OCI-LY7 (cell line): Measurements from ENCODE around the gene GPC2. TPM values are rescaled to one million over a fixed set of nuclear protein-coding genes. Genes with fewer than 3 reads are reported as not detected.

ENCODE experiments used
- BruUV-seq: library from RNA; stranded (reverse); fragments of 400-500 nt; replicated peaks from 2 replicates; lab custom pipeline; 2021; lab: Mats Ljungman, UMichigan
- CTCF ChIA-PET: fragments of 300-600 bp; sonication (Branson Sonifier 250); formaldehyde crosslinking; loops from one replicate; lab custom pipeline; 2022; ENCODE audit warnings: antibody characterized with exemption; ENCODE audit not compliant: unreplicated experiment; lab: Charles Lee
- POLR2A ChIA-PET: fragments of 300-600 bp; sonication (Branson Sonifier 250); formaldehyde crosslinking; loops from one replicate; lab custom pipeline; 2022; ENCODE audit warnings: antibody characterized with exemption; lab: Charles Lee
- DNase-seq: peaks from one replicate; pipeline ENCODE4 v3.0.0-alpha.2; 2015; ENCODE audit warnings: low spot score
- H2AFZ ChIP-seq: fragments of 200-600 bp; sonication (generic), shearing (Covaris generic); 2 replicates; pipeline ENCODE4 v1.6.1; 2014; ENCODE audit warnings: mild to moderate bottlenecking, antibody characterized with exemption, low read length, moderate library complexity
- H3K27ac ChIP-seq: fragments of 200-600 bp; sonication (generic); 2 replicates; pipeline ENCODE4 v1.5.1; 2014; ENCODE audit warnings: mixed run types, low read depth, mild to moderate bottlenecking, moderate library complexity, low read length, inconsistent platforms; ENCODE audit not compliant: poor library complexity, severe bottlenecking
- H3K36me3 ChIP-seq: fragments of 200-600 bp; sonication (generic); 2 replicates; pipeline ENCODE4 v1.6.1; 2014; ENCODE audit warnings: mild to moderate bottlenecking, antibody characterized with exemption, low read length, moderate library complexity, mixed read lengths; ENCODE audit not compliant: insufficient read depth
- H3K4me1 ChIP-seq: fragments of 200-600 bp; sonication (generic); 2 replicates; pipeline ENCODE4 v1.5.1; 2014; ENCODE audit warnings: mild to moderate bottlenecking, low read length; ENCODE audit not compliant: insufficient read depth, poor library complexity, severe bottlenecking
- H3K4me2 ChIP-seq: fragments of 200-600 bp; sonication (generic); 2 replicates; pipeline ENCODE4 v1.6.1; 2014; ENCODE audit warnings: mild to moderate bottlenecking, low read length
- H3K4me3 ChIP-seq: fragments of 200-600 bp; sonication (generic); 2 replicates; pipeline ENCODE4 v1.5.1; 2014; ENCODE audit warnings: mild to moderate bottlenecking, low read depth, low read length; ENCODE audit not compliant: poor library complexity, severe bottlenecking
- H3K79me2 ChIP-seq: fragments of 200-600 bp; sonication (generic); 2 replicates; pipeline ENCODE4 v1.6.1; 2016; ENCODE audit warnings: low read depth, mild to moderate bottlenecking, low read length, moderate library complexity, mixed read lengths; ENCODE audit not compliant: insufficient read depth
- H3K9me2 ChIP-seq: fragments of 200-600 bp; sonication (generic); 2 replicates; pipeline ENCODE4 v1.6.1; 2016; ENCODE audit warnings: mild to moderate bottlenecking, low read length, mixed read lengths; ENCODE audit not compliant: insufficient read depth
- H3K9me3 ChIP-seq: fragments of 200-600 bp; sonication (generic); 2 replicates; pipeline ENCODE4 v1.6.1; 2014; ENCODE audit warnings: mild to moderate bottlenecking, mixed run types, low read length, mixed read lengths
- H4K20me1 ChIP-seq: fragments of 200-600 bp; sonication (generic); 2 replicates; pipeline ENCODE4 v1.6.1; 2014; ENCODE audit warnings: mild to moderate bottlenecking, antibody characterized with exemption, low read length, moderate library complexity, mixed read lengths; ENCODE audit not compliant: insufficient read depth
- EZH2phosphoT487 ChIP-seq: fragments of 200-600 bp; sonication (generic); IDR thresholded peaks from 2 replicates; pipeline ENCODE4 v1.6.1; 2018; ENCODE audit warnings: low read depth, borderline replicate concordance, mild to moderate bottlenecking, mixed run types, antibody characterized with exemption, low read length, moderate library complexity, mixed read lengths
- intact Hi-C: fragments of 100-400 bp; cut with micrococcal nuclease; formaldehyde crosslinking; loops from one replicate; pipeline ENCODE4 v1.10.0; 2022; ENCODE audit not compliant: unreplicated experiment
- total RNA-seq, 2 experiments: library from RNA; depleted of rRNA in 1 of 2; stranded (reverse); fragments of >200 nt in 1 of 2; shearing (Covaris generic) in 1 of 2; gene quantifications; 2 replicates each; pipeline ENCODE4 v1.2.3, GENCODE V29; 2014 to 2022
- TF ChIP-seq, protein P1 (sequence below): fragments of 200-600 bp; sonication (generic); conservative IDR thresholded peaks from 2 replicates; pipeline ENCODE4 v1.5.1; 2014; ENCODE audit warnings: mild to moderate bottlenecking, antibody characterized with exemption, low read length, moderate library complexity, mixed read lengths

Gene GPC2
- total RNA-seq, 2 experiments from 2014 or later: 20.2 to 23.2 TPM

DNA sequence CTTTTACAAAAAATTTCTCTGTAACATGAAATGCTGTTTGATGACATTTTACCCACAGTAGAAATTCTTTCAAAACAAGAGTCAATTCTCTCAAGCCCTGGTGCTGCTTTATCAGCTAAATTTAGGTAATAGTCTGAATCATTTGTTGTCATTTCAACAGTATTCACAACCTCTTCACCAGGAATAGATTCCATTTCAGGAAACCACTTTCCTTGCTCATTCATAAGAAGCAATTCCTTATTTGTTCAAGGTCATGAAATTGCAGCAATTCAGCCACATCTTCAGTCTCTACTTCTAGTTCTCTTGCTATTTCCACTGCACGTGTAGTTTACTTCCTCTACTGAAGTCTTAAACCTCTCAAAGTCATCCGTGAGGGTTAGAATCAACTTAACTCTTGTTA lies 14.6 kb upstream of the GPC2 start:
- TF ChIP-seq, protein P1, sequence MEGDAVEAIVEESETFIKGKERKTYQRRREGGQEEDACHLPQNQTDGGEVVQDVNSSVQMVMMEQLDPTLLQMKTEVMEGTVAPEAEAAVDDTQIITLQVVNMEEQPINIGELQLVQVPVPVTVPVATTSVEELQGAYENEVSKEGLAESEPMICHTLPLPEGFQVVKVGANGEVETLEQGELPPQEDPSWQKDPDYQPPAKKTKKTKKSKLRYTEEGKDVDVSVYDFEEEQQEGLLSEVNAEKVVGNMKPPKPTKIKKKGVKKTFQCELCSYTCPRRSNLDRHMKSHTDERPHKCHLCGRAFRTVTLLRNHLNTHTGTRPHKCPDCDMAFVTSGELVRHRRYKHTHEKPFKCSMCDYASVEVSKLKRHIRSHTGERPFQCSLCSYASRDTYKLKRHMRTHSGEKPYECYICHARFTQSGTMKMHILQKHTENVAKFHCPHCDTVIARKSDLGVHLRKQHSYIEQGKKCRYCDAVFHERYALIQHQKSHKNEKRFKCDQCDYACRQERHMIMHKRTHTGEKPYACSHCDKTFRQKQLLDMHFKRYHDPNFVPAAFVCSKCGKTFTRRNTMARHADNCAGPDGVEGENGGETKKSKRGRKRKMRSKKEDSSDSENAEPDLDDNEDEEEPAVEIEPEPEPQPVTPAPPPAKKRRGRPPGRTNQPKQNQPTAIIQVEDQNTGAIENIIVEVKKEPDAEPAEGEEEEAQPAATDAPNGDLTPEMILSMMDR: no peak; the same call in 1 of the 2 replicates
- TF ChIP-seq EZH2phosphoT487: no peak
- intact Hi-C loops: no loop called here
- H3K4me3 ChIP-seq: no peak overlapping the region
- no peaks in the 10 kb centered on the region for H3K36me3 ChIP-seq
- H3K4me2 ChIP-seq: peak overlapping the region; percentile 72
- H3K27ac ChIP-seq: peak overlapping the region; percentile 95
- POLR2A ChIA-PET: interaction anchor here (1.2 to 3.8 kb wide), 4 partner anchors 8 to 51 kb away, joined by 3 to 13 read pairs (median 8); no protein-coding TSS in a partner anchor
- H4K20me1 ChIP-seq: no peaks in the 10 kb centered on the region
- no TSS peak for BruUV-seq
- CTCF ChIA-PET: no interaction called here
- no peaks in the 10 kb centered on the region for H3K9me2 ChIP-seq
- peaks cover 81% of the 10 kb centered on the region for H3K4me1 ChIP-seq
- peak; percentile 59 for DNase-seq
- H3K9me3 ChIP-seq: no peaks in the 10 kb centered on the region
- no peaks in the 10 kb centered on the region for H3K79me2 ChIP-seq
- peak overlapping the region; percentile 53; the same call in 1 of the 2 replicates for H2AFZ ChIP-seq

DNA sequence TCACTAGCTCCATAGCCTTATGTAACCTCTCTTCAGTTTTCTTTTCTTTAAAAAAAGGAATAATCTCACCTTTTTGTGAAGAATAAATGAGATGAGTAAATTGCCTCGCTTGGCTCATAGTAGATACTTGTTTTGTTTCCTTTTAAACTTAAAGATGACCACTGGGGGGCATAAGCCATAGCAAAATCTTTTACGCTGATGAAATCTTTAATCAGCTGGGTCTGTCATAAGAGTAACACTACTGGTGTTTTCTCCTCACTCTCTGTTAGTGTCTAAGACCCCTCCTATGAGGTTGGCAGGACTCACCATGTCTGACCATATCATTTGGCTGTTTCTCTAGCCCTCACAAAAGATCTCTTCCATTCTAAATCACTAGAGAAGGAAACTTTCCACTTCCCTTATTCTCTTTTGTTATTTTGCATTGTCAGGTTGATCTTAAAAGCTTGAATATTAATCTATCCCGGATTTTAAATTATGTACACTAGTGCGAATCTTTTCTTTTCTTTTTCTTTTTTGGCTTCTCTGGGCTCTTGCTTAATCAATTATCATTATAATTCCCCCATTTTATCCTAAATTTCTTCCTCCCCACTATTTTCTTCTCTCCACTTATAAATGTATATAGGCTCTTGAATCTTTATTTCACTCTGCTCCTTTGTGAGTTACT lies 13.0 kb upstream of the GPC2 start:
- Histone ChIP-seq H3K9me3 (no peaks in the 10 kb centered on the region), H3K4me3 (peak overlapping the region; percentile 48), H3K9me2 (no peaks in the 10 kb centered on the region), H3K27ac (peak overlapping the region; percentile 95), H4K20me1 (no peaks in the 10 kb centered on the region), H3K79me2 (no peaks in the 10 kb centered on the region), H3K4me2 (peak overlapping the region; percentile 72), H2AFZ (peak overlapping the region; percentile 77), H3K36me3 (no peaks in the 10 kb centered on the region), H3K4me1 (peaks cover 71% of the 10 kb centered on the region)
- ChIA-PET CTCF (interaction anchor here (0.6 to 1.4 kb wide), 4 partner anchors 10 to 57 kb away, joined by 3 to 5 read pairs (median 4); no protein-coding TSS in a partner anchor), POLR2A (interaction anchor here (0.5 to 2.6 kb wide), 12 partner anchors 9 to 239 kb away, joined by 3 to 10 read pairs (median 6); partner anchors contain the start of genes GPC2, LAMTOR4, PVRIG and STAG3)
- intact Hi-C loops: loop anchor here (1.0 kb wide), 2 partner anchors 27 to 31 kb away; no protein-coding TSS in a partner anchor
- peak; percentile 90 for DNase-seq
- no TSS peak for BruUV-seq
- TF ChIP-seq, protein P1: peak; percentile 84
- no peak for TF ChIP-seq EZH2phosphoT487
